B cell (primary cell): Measurements from ENCODE around the gene RPL39L. TPM values are rescaled to one million over a fixed set of nuclear protein-coding genes. Genes with fewer than 3 reads are reported as not detected.

Experiments used
- ATAC-seq: fragments of 200-7000 bp; cut with Tn5 transposase; one replicate; pipeline ENCODE4 v1.10.0; 2021; ENCODE audit warnings: low read depth, mild to moderate bottlenecking, moderate number of reproducible peaks, moderate library complexity
- CTCF ChIA-PET: fragments of 350-600 bp; sonication (Branson Sonifier 250); formaldehyde crosslinking; loops from one replicate; lab custom pipeline; 2021; ENCODE audit warnings: antibody characterized with exemption, inconsistent platforms; lab: Charles Lee
- POLR2A ChIA-PET: fragments of 350-600 bp; sonication (Branson Sonifier 250); formaldehyde crosslinking; loops from one replicate; lab custom pipeline; 2021; ENCODE audit warnings: antibody characterized with exemption; lab: Charles Lee
- DNase-seq: peaks from one replicate; pipeline ENCODE4 v3.0.0; 2013
- H2AFZ ChIP-seq: 2 replicates; pipeline ENCODE4 v1.6.1; 2012; ENCODE audit warnings: mild to moderate bottlenecking, low read depth, low read length; ENCODE audit not compliant: insufficient read depth, poor library complexity, severe bottlenecking
- H3K27ac ChIP-seq, 2 donors: 1 replicate in 1 of 2; 2 replicates in 1 of 2; pipeline ENCODE4 v1.5.1; 2012 to 2013; ENCODE audit warnings: low read length in 2 of 2, mild to moderate bottlenecking in 2 of 2, moderate library complexity in 1 of 2
- H3K27me3 ChIP-seq, 4 experiments: fragments of 200-600 bp in 1 of 4; sonication (generic) in 1 of 4; replicated peaks in 1 of 4; 1 replicate in 2 of 4; 2 replicates in 2 of 4; pipeline versions ENCODE4 v1.6.1 to v1.7.0; 2013 to 2016; ENCODE audit warnings: low read length in 3 of 4, mild to moderate bottlenecking in 2 of 4, mixed read lengths in 1 of 4, moderate library complexity in 1 of 4; ENCODE audit not compliant: insufficient read depth in 4 of 4, control insufficient read depth in 3 of 4; ENCODE audit errors: control extremely low read depth in 1 of 4
- H3K36me3 ChIP-seq, 2 experiments: replicated peaks in 1 of 2; 1 replicate in 1 of 2; 2 replicates in 1 of 2; pipeline versions ENCODE4 v1.6.1 to v1.7.1; 2013; ENCODE audit warnings: low read length in 1 of 2; ENCODE audit not compliant: insufficient read depth in 2 of 2, control insufficient read depth in 1 of 2; ENCODE audit errors: control extremely low read depth in 1 of 2, extremely low read depth in 1 of 2
- H3K4me1 ChIP-seq, 2 donors: fragments of 200-600 bp in 1 of 2; sonication (generic) in 1 of 2; 1 replicate in 1 of 2; 2 replicates in 1 of 2; pipeline versions ENCODE4 v1.5.1 to v1.6.1; 2013 to 2017; ENCODE audit warnings: low read length in 2 of 2; ENCODE audit not compliant: control insufficient read depth in 2 of 2, insufficient read depth in 2 of 2
- H3K4me2 ChIP-seq: replicated peaks from 2 replicates; pipeline ENCODE3; 2012; ENCODE audit warnings: mild to moderate bottlenecking, low read depth, low read length; ENCODE audit not compliant: poor library complexity, severe bottlenecking
- H3K4me3 ChIP-seq, 5 experiments: fragments of 200-600 bp in 1 of 5; sonication (generic) in 1 of 5; 1 replicate in 3 of 5; 2 replicates in 2 of 5; pipeline versions ENCODE4 v1.5.1 to v1.7.0; 2011 to 2016; ENCODE audit warnings: low read length in 4 of 5, mild to moderate bottlenecking in 4 of 5, low read depth in 2 of 5, control low read depth in 1 of 5, moderate library complexity in 1 of 5; ENCODE audit not compliant: insufficient read depth in 1 of 5; ENCODE audit errors: control extremely low read depth in 1 of 5, extremely low read depth in 1 of 5
- H3K79me2 ChIP-seq: fragments of 200-600 bp; sonication (generic); one replicate; pipeline ENCODE4 v1.6.0; 2016; ENCODE audit warnings: low read length; ENCODE audit not compliant: control insufficient read depth, insufficient read depth
- H3K9ac ChIP-seq: fragments of 200-600 bp; sonication (generic); 2 replicates; pipeline ENCODE4 v1.6.1; 2017; ENCODE audit warnings: mild to moderate bottlenecking, low read length, moderate library complexity
- H3K9me3 ChIP-seq, 3 donors: one replicate each; pipeline versions ENCODE4 v1.6.1 to v1.7.1; 2013; ENCODE audit warnings: low read length in 2 of 3; ENCODE audit not compliant: control insufficient read depth in 2 of 3, insufficient read depth in 1 of 3; ENCODE audit errors: control extremely low read depth in 1 of 3
- H4K20me1 ChIP-seq: 2 replicates; pipeline ENCODE4 v1.6.0; 2012; ENCODE audit warnings: mild to moderate bottlenecking, low read length; ENCODE audit not compliant: insufficient read depth, control insufficient read depth, poor library complexity, severe bottlenecking
- H3K27ac Mint-ChIP-seq: one replicate; pipeline ENCODE4 v1.8.0; 2021; ENCODE audit warnings: mixed read lengths
- H3K27me3 Mint-ChIP-seq: one replicate; pipeline ENCODE4 v1.8.0; 2021; ENCODE audit warnings: mixed read lengths
- H3K4me1 Mint-ChIP-seq: one replicate; pipeline ENCODE4 v1.8.0; 2021; ENCODE audit warnings: mixed read lengths
- H3K4me3 Mint-ChIP-seq: one replicate; pipeline ENCODE4 v1.8.0; 2021; ENCODE audit warnings: mixed read lengths
- H3K9me3 Mint-ChIP-seq: one replicate; pipeline ENCODE4 v1.8.0; 2022; ENCODE audit warnings: mixed read lengths; ENCODE audit not compliant: insufficient read depth
- CTCF ChIP-seq: fragments of 200-600 bp; IDR thresholded peaks from one replicate; pipeline ENCODE4 v1.8.0; 2022; ENCODE audit warnings: antibody characterized with exemption, mild to moderate bottlenecking
- EZH2 ChIP-seq: IDR thresholded peaks from 2 replicates; pipeline ENCODE4 v1.6.1; 2012; ENCODE audit warnings: borderline replicate concordance, low read depth, mild to moderate bottlenecking, moderate library complexity, low read length; ENCODE audit not compliant: insufficient read depth, poor library complexity, severe bottlenecking
- WGBS: methylation state at CpG from one replicate; pipeline ENCODE4 v1.1.5; 2013; ENCODE audit warnings: missing lambda C conversion rate; ENCODE audit not compliant: insufficient coverage; 5-methylcytosine and 5-hydroxymethylcytosine counted together
- intact Hi-C: fragments of 100-400 bp; cut with micrococcal nuclease; formaldehyde crosslinking; loops from one replicate; pipeline ENCODE4 v1.10.0; 2022
- polyA plus RNA-seq: library from polyadenylated mRNA; depleted of rRNA; stranded (reverse); fragments of >200 nt; gene quantifications from 2 replicates; pipeline ENCODE4 v1.2.3, GENCODE V29; 2012
- total RNA-seq, 2 donors: library from RNA; stranded (reverse); fragments of 120-200 nt in 1 of 2; gene quantifications; 1 replicate in 1 of 2; 2 replicates in 1 of 2; pipeline versions ENCODE4 v1.2.3 to v1.2.4, GENCODE V29; 2013 to 2022

Gene RPL39L
- total and polyA plus RNA-seq, 2 donors (not counting 1 experiment from before 2014, with no cell fraction given): 3.1 to 4.5 TPM

DNA sequence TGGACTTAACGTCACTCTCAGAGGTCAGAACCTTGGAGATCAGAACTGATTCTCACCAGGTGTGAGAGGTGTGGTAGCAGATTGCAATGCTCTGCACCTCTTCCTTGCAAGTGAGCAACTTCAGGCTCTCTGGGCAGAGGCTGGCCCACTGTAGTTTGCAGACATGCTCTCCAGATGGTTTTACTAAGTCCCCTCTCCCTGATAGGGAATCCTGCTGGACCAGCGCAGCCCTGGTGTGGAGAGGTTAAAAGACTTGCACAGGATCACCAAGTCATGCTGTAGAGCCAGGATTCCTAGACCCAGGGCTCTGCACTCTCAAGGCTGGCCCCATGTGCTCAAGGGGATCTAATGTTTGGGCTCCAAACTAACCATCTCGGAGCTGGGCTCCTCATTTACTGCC is 62.2 kb downstream of the RPL39L start:
- no peak overlapping the region for H3K4me3 ChIP-seq
- no peak overlapping the region for H3K9ac ChIP-seq
- peaks cover 10 to 13% of the 10 kb centered on the region in 2 donors for H3K4me1 ChIP-seq
- peaks cover 50% of the 10 kb centered on the region for H4K20me1 ChIP-seq
- ATAC-seq (no peak), DNase-seq (no peak)
- no peaks in the 10 kb centered on the region for H3K27me3 ChIP-seq
- H3K9me3 Mint-ChIP-seq: no peaks in the 10 kb centered on the region
- intact Hi-C loops: no loop called here
- H3K27ac ChIP-seq: peak overlapping the region in 1 of 2 donors; percentile 22
- ChIA-PET CTCF (no interaction called here), POLR2A (interaction anchor here (0.6 to 1.0 kb wide), 3 partner anchors 8 to 83 kb away, joined by 3 to 5 read pairs (median 3); no protein-coding TSS in a partner anchor)
- H3K9me3 ChIP-seq: no peaks in the 10 kb centered on the region
- H3K4me3 Mint-ChIP-seq: no peak overlapping the region
- peak overlapping the region; percentile 61 for H3K27ac Mint-ChIP-seq
- H3K4me1 Mint-ChIP-seq: peaks cover 24% of the 10 kb centered on the region
- 90% methylated on average over 3 of the region's 3 CpGs for WGBS
- H3K79me2 ChIP-seq: peaks cover 16% of the 10 kb centered on the region
- H2AFZ ChIP-seq: no peak overlapping the region
- no peak overlapping the region for H3K4me2 ChIP-seq
- peaks cover 2 to 73% of the 10 kb centered on the region in 2 experiments for H3K36me3 ChIP-seq
- H3K27me3 Mint-ChIP-seq: no peaks in the 10 kb centered on the region
- TF ChIP-seq CTCF (no peak), EZH2 (no peak)

GRCh38 chr3:187076297-187076696 is 63.0 kb downstream of the RPL39L start:
- no peaks in the 10 kb centered on the region for H3K9me3 ChIP-seq
- H2AFZ ChIP-seq: no peak overlapping the region
- H3K9ac ChIP-seq: no peak overlapping the region
- H4K20me1 ChIP-seq: peaks cover 50% of the 10 kb centered on the region
- peaks cover 2 to 79% of the 10 kb centered on the region in 2 experiments for H3K36me3 ChIP-seq
- TF ChIP-seq EZH2 (no peak), CTCF (no peak)
- ATAC-seq: no peak
- H3K27ac ChIP-seq: peak overlapping the region in 1 of 2 donors; percentile 42
- no peak overlapping the region for H3K4me2 ChIP-seq
- intact Hi-C loops: no loop called here
- H3K4me3 ChIP-seq: no peak overlapping the region
- no peak for DNase-seq
- peaks cover 20% of the 10 kb centered on the region for H3K79me2 ChIP-seq
- Mint-ChIP-seq H3K27ac (peak overlapping the region; percentile 33), H3K9me3 (no peaks in the 10 kb centered on the region), H3K4me1 (peaks cover 27% of the 10 kb centered on the region), H3K27me3 (no peaks in the 10 kb centered on the region), H3K4me3 (no peak overlapping the region)
- H3K4me1 ChIP-seq: peaks cover 15 to 20% of the 10 kb centered on the region in 2 donors
- ChIA-PET CTCF (no interaction called here), POLR2A (no interaction called here)
- H3K27me3 ChIP-seq: no peaks in the 10 kb centered on the region
- WGBS: 100% methylated on average over 2 of the region's 6 CpGs
